UCSD-AML1 (cell line): ENCODE measurements around the gene LBX2.
"Not testable (repeated sequence)": the region's sequence is repeated elsewhere in the genome, so short reads cannot be mapped to it uniquely, and the experiment has no call there.

Experiments used
- DNase-seq: peaks from one replicate; lab custom pipeline; 2025; ENCODE audit not compliant: unreplicated experiment; lab: John Stamatoyannopoulos, UW

The LBX2 gene

GRCh38 chr2:74486141-74486540, 13.3 kb downstream of the LBX2 start:
- no peak for DNase-seq

GRCh38 chr2:74483675-74484164, 15.7 kb downstream of the LBX2 start:
- DNase-seq = not testable (repeated sequence)

GRCh38 chr2:74482801-74483674, 16.4 kb downstream of the LBX2 start, which contains the start of the genes CCDC142 and TTC31:
TSS of gene CCDC142 (minus strand) at chr2:74482998. CDS start at chr2:74482837, 161 bp downstream.
TSS of gene TTC31 (plus strand) at chr2:74483081. CDS start at chr2:74483096, 15 bp downstream.
- DNase-seq = peak; percentile 95

GRCh38 chr2:74481961-74482800, 17.2 kb downstream of the LBX2 start:
- DNase-seq = peak; percentile 86

- no peak for DNase-seq
Measured at GRCh38 chr2:74481431-74481830, 18.0 kb downstream of the LBX2 start.

- DNase-seq = no peak
Measured at GRCh38 chr2:74474899-74475298, 24.5 kb downstream of the LBX2 start.

- DNase-seq = no peak
Measured at GRCh38 chr2:74474481-74474880, 24.9 kb downstream of the LBX2 start.

- DNase-seq = no peak
Measured at GRCh38 chr2:74472945-74473258, 26.5 kb downstream of the LBX2 start.

GRCh38 chr2:74472086-74472944, 27.1 kb downstream of the LBX2 start, which contains the start of gene MRPL53:
TSS of gene MRPL53 (minus strand) at chr2:74472680. CDS start at chr2:74472660, 20 bp downstream.
- DNase-seq = peak; percentile 95

- no peak for DNase-seq
Measured at GRCh38 chr2:74471332-74472065, 27.9 kb downstream of the LBX2 start.

GRCh38 chr2:74470742-74471141, 28.7 kb downstream of the LBX2 start:
- not testable (repeated sequence) for DNase-seq

- DNase-seq = no peak
Measured at GRCh38 chr2:74464406-74464805, 35.0 kb downstream of the LBX2 start.

GRCh38 chr2:74462786-74463105, 36.7 kb downstream of the LBX2 start:
- DNase-seq = no peak

- DNase-seq = no peak
Measured at GRCh38 chr2:74462054-74462785, 37.2 kb downstream of the LBX2 start.

- no peak for DNase-seq
Measured at GRCh38 chr2:74461187-74462053, 38.0 kb downstream of the LBX2 start.

GRCh38 chr2:74460187-74460586, 39.2 kb downstream of the LBX2 start:
- not testable (repeated sequence) for DNase-seq

- not testable (repeated sequence) for DNase-seq
Measured at GRCh38 chr2:74459503-74460118, 39.8 kb downstream of the LBX2 start.

- no peak for DNase-seq
Measured at GRCh38 chr2:74458938-74459363, 40.5 kb downstream of the LBX2 start.
